NCI-H748 (cell line): ENCODE measurements around the gene CACNA2D3.

Experiments
- DNase-seq: peaks from one replicate; lab custom pipeline; 2025; ENCODE audit not compliant: unreplicated experiment; lab: John Stamatoyannopoulos, UW

The CACNA2D3 gene

GRCh38 chr3:54939557-54940300, 817.4 kb downstream of the CACNA2D3 start:
- no peak for DNase-seq

GRCh38 chr3:54940971-54941370, 818.6 kb downstream of the CACNA2D3 start:
- DNase-seq: no peak

- no peak for DNase-seq
These were observed 819.5 kb downstream of the CACNA2D3 start for GRCh38 chr3:54941690-54942362.

DNA sequence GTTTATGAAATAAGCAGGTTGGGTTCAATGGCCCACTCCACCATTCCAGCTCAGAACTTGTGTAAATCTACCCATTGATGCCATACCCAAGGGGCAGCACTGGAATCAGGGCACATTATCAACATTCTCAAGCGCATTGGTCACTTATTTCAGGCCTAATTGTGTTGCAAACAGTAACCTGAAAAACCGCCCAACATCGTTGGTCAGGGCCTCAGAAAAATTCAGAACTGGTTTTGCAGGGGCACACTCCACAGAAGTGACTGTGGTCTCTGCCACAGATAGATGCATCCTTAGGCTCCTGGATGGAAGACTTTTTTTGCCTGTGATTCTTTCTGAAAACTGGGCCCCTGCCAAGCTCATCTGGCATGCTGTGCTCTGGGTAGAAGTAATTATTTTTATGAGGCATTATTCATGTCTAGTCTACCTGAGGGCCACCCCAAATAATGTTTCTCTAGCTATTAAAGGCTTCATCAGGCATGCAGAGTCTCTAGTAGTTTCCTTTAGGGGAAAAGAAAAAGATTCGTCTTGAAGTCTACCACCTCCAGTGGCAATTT, 827.2 kb downstream of the CACNA2D3 start:
- peak; percentile 32 for DNase-seq

- DNase-seq: no peak
These were observed 828.1 kb downstream of the CACNA2D3 start for GRCh38 chr3:54950391-54951003.

DNA sequence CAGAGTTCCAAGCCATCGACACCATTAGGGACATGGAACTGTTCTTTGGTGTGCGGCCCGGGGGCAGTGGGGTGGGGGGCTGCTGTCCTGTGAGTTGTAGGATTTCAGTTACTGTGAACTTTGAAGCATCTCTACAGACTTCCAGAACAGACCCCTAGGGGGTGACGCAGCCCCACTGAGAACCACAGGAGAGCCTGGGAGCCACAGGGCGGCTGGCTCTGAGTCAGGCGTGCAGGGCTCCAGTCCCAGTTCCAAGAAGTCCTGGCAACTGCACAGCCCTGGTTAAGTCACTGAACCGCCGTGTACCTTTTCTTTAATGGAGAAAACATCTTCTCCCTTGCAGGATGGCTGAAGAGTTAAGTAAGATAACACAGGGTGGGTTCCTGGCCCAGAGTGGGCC, 829.1 kb downstream of the CACNA2D3 start:
- peak; percentile 28 for DNase-seq

DNA sequence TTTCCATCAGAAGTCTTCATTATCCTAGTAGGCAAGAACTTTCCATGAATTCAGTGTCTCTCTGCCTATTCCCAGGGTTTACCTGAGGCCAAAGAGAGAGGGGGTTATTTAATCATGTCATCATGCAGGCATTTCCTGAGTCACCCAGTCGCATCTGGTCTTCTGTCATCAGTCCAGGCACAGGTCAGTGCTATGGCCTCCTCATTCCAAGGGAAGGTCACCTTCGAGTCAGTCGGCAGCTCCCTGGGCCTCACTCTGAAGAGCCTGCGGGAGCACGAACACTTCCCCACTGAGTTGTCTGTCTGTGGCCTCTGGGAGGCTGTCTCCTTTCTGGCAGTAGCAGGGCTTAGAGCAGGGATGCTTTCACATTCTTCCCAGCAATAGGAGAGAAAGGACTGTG, 831.7 kb downstream of the CACNA2D3 start:
- DNase-seq: no peak

DNA sequence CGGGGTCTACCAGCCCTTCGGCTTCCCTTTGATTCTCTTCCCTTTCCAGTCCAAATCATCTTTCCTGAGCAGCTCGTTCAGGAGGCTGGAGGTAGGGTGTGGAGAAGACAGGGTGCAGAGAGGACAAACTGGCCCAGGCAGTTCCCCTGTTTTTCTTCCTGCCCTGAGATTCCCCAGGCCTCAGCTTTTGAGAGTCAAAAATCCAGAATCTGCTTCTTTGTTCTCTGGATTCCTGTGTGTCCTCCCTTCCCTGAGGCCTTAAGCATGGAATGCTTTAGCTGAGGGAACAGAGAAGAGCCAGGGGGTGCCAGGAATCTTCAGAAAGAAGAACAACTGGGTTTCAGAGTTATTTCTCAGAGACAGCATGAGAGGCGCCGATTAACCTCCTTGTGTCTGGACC, 832.2 kb downstream of the CACNA2D3 start:
- no peak for DNase-seq

- no peak for DNase-seq
These were observed 833.1 kb downstream of the CACNA2D3 start for GRCh38 chr3:54955496-54955895.

GRCh38 chr3:54955941-54956340, 833.6 kb downstream of the CACNA2D3 start:
- DNase-seq: no peak

DNA sequence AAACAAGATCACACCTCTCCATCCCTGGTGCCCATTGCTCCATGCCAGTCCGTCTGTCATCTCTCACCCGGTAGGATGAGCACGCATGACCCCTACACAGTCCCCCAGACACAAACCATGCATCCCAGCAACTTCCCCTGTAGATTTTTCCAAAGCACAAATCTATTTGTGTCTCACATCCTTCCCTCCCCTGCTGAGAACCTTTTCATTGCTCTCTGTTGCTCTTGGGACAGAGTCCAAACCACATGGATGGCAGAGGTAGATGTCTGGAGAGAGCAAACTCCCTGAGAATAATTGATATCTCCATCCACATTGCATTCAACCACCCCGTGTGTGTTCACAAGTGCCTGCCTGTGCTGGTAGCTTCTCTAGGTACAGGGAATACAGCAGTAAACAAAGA, 835.4 kb downstream of the CACNA2D3 start:
- DNase-seq: no peak

DNA sequence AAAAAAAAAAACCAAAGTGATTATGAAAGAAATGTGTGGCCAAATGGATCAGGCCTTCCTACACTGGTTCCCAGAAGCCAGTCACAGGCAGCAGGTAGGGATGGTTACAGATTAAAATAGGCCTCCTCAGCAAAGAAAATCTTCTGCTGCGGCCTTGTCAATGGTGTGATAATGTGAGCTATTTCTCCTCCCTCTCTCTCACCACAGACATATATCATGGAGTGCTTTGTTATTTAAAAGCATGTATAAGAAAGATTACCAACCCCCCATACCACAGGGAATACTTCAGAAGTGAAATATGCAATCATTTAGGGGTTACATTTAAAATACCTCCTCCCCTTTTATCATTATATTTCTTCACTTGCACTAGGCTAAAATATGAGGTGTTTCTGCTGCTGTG, 837.7 kb downstream of the CACNA2D3 start:
- no peak for DNase-seq

DNA sequence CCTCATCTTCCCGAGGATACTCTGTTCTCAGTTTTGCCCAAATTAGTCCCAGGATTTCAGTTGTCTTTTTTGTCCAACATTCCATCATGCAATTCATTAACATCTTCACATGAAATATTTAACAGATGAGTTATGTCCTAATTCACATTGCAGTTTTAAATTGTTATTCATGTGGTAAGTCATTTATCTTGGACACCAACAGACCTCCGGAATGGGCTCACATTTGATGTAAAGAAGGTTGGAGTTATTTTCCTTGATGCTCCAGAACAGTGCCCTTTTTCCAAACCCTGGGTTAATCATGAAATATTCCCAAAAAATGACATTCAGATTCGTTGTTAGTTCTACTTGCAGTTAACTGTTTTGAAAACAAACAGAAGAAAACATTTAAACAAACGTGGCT, 838.3 kb downstream of the CACNA2D3 start:
- DNase-seq: no peak

DNA sequence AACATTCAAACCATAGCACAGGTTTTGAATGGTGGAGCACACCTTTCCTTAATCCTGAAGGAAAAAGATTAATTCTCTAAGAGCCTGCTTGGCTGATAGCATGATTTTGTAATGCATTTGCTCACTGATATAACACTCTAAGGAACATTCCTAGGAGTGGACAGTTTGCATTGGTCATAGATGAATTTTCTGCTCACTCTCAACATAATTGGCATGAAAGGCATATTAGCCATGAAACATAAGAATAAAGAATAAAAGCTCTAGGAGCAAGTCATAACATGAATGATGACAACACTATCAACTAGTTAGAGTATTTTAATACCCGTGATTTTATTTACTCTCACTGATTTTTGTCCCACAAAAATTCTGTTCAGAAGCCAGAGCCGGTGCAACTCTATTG, 839.8 kb downstream of the CACNA2D3 start:
- no peak for DNase-seq

DNA sequence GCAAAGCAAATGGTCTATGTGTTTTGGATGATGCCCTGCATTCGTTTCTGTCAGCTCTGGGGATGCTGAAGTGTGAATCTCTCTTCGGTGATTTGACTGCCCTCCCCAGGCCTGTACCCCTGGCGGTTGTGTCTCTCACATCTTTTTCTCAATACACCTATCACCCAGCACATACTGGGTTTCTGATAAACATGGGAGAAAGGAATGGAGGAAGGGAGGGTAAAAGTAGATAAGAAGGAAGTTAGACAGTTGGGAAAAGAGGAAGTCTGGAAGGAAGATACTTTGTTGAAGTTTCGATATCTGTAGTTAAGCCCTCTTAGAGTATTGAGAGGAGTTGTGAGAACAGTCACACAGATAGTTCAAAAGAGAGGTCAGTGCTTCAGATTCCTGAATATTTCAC, 841.3 kb downstream of the CACNA2D3 start:
- DNase-seq: no peak

DNA sequence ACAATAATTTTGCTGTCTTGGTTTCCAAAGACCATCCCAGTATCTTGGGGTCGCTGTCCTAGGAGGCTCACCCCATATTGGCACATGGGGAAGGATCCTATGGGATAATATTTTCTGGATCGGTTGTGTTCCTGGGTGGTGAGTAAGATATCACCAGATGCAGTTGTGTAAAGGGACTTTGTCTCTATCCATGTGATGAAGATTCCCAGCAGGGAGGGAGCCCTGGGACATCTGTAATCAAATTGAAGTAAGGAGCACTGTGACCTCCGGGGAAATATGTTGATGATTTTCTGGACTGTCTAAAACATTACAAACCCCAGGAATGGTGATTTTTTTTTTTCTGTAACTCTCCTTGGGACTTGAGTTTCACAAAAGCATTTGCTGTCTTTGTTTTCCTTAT, 841.7 kb downstream of the CACNA2D3 start:
- no peak for DNase-seq

- DNase-seq: no peak
These were observed 843.4 kb downstream of the CACNA2D3 start for GRCh38 chr3:54965746-54966145.

DNA sequence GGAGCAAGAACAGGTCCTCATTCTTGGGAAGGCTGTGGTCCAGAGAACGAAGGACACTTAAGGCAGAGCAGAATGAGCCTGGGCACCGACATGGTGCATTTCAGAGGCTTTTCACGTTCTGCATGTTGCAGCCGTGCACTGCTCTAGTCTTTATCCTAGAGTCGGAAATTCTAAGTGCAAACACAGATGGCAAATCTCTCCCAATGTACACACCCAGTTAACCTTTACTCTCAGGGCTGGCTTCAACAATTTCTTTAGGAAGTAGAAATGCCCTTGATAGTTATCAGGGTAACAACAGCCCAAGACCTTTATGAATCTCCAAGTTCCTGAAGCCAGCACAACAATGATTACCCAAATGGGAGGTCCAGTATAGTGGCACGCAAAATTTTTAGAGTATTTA, 844.6 kb downstream of the CACNA2D3 start:
- peak; percentile 45 for DNase-seq

DNA sequence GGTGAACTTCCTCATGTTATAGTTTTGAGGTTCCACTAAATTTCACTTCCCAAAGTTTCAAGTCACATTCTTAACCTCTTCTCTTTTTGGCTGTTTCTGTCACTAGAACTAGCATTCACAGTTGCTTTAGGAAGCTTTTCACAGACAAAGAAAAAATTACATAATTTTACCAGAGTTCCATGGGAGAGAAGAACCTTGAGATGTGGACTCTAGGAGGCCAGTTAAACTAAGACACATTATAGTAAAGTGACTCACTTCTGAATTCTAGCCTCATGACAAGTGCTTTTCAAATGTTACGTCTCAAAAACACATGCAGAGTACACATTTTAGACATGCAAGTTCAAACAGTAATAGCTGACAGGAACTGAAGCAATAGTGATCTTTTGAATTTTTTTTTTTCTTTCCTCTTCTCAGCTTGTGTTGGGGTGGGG, 845.4 kb downstream of the CACNA2D3 start:
- no peak for DNase-seq

DNA sequence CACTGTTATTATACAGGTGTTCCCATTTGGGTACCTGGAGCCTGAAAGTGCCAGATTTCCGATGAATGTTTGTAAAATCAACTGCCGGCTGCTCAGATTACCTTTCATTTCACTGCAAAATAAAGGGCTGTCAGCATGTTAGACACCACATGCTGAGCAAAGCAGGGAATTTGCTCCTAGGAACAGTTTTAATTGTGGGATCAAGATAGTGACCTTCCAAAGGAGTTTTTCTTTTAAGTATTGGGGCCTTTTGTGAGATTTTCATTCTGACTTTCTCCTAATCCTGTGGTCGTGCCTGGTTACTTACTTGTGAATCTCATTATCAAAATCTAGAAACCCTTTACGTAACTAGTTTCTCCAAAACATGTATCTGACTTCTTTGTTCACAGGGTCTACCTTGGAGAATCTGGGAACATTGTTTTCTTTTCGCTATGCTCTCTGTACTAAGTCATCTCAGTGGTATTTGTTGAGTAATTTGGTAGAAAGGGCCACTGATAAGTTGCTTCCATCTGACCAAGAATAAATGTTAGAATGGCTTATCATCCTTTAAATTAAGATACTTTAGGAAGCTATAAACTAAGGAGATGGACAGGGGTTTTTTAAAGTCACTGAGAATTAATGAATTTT, 846.3 kb downstream of the CACNA2D3 start:
- peak; percentile 66 for DNase-seq

- peak; percentile 67 for DNase-seq
These were observed 847.3 kb downstream of the CACNA2D3 start for GRCh38 chr3:54969652-54970051.
